Caco-2 (cell line): Measurements from ENCODE around the gene TNFRSF8. TPM values are rescaled to one million over a fixed set of nuclear protein-coding genes. Genes with fewer than 3 reads are reported as not detected.

ENCODE experiments used
- BruUV-seq: library from RNA; stranded (reverse); fragments of 400-500 nt; replicated peaks from 2 replicates; lab custom pipeline; 2021; lab: Mats Ljungman, UMichigan
- CTCF ChIA-PET: fragments of 300-600 bp; sonication (Branson Sonifier 250); formaldehyde crosslinking; loops from one replicate; lab custom pipeline; 2022; ENCODE audit warnings: antibody characterized with exemption; lab: Charles Lee
- POLR2A ChIA-PET: fragments of 300-600 bp; sonication (Branson Sonifier 250); formaldehyde crosslinking; loops from one replicate; lab custom pipeline; 2022; ENCODE audit warnings: antibody characterized with exemption; lab: Charles Lee
- DNase-seq, 2 experiments: peaks; one replicate each; pipeline versions ENCODE4 v3.0.0 to v3.0.0-alpha.2; 2020 to 2022
- H3K27me3 ChIP-seq: replicated peaks from 2 replicates; pipeline ENCODE4 v1.6.0; 2011; ENCODE audit warnings: low read length; ENCODE audit not compliant: control insufficient read depth, insufficient read depth
- H3K36me3 ChIP-seq: 2 replicates; pipeline ENCODE4 v1.5.1; 2011; ENCODE audit warnings: low read length; ENCODE audit not compliant: control insufficient read depth, insufficient read depth
- H3K4me1 ChIP-seq: fragments of 250-450 bp; sonication (Bioruptor Pico); 2 replicates; pipeline ENCODE4 v1.5.1; 2020; ENCODE audit warnings: mild to moderate bottlenecking
- H3K4me3 ChIP-seq: 2 replicates; pipeline ENCODE4 v1.5.1; 2011; ENCODE audit warnings: low read depth, mild to moderate bottlenecking, control low read depth, low read length
- H3K9me3 ChIP-seq: fragments of 250-450 bp; sonication (Bioruptor Pico); 2 replicates; pipeline ENCODE4 v1.5.1; 2020; ENCODE audit warnings: mild to moderate bottlenecking, moderate library complexity
- H3K27ac Mint-ChIP-seq: one replicate; pipeline ENCODE4 v1.8.0; 2022; ENCODE audit warnings: mixed read lengths; ENCODE audit not compliant: unreplicated experiment
- H3K27me3 Mint-ChIP-seq: one replicate; pipeline ENCODE4 v1.8.0; 2022; ENCODE audit warnings: mixed read lengths; ENCODE audit not compliant: insufficient read depth, unreplicated experiment
- H3K36me3 Mint-ChIP-seq: one replicate; pipeline ENCODE4 v1.8.0; 2022; ENCODE audit warnings: mild to moderate bottlenecking, mixed read lengths; ENCODE audit not compliant: insufficient read depth, unreplicated experiment
- H3K4me1 Mint-ChIP-seq: one replicate; pipeline ENCODE4 v1.8.0; 2022; ENCODE audit warnings: low read depth, mixed read lengths; ENCODE audit not compliant: unreplicated experiment
- H3K4me3 Mint-ChIP-seq: one replicate; pipeline ENCODE4 v1.8.0; 2022; ENCODE audit warnings: mild to moderate bottlenecking, moderate library complexity, mixed read lengths; ENCODE audit not compliant: unreplicated experiment
- H3K9me3 Mint-ChIP-seq: one replicate; pipeline ENCODE4 v1.8.0; 2022; ENCODE audit warnings: mixed read lengths; ENCODE audit not compliant: unreplicated experiment
- CTCF ChIP-seq, 2 experiments: fragments of 200-600 bp in 1 of 2; IDR thresholded peaks; 1 replicate in 1 of 2; 2 replicates in 1 of 2; pipeline versions ENCODE4 v1.5.1 to v1.8.0; 2011 to 2022; ENCODE audit warnings: antibody characterized with exemption in 1 of 2, control low read depth in 1 of 2, inconsistent platforms in 1 of 2, low read depth in 1 of 2, low read length in 1 of 2, mild to moderate bottlenecking in 1 of 2, moderate library complexity in 1 of 2; ENCODE audit not compliant: insufficient read depth in 1 of 2, severe bottlenecking in 1 of 2, unreplicated experiment in 1 of 2
- intact Hi-C: fragments of 100-400 bp; cut with micrococcal nuclease; formaldehyde crosslinking; loops from one replicate; pipeline ENCODE4 v1.10.0; 2022; ENCODE audit not compliant: unreplicated experiment
- total RNA-seq: library from RNA; stranded (reverse); gene quantifications from 2 replicates; pipeline ENCODE4 v1.2.3, GENCODE V29; 2022

Gene TNFRSF8
- total RNA-seq, 1 experiment from 2014 or later: not detected

- H3K9me3 ChIP-seq: no peaks in the 10 kb centered on the region
Measured at GRCh38 chr1:12015499-12015898, 47.6 kb upstream of the TNFRSF8 start.

GRCh38 chr1:12016182-12016581 lies 46.9 kb upstream of the TNFRSF8 start:
- H3K27ac Mint-ChIP-seq: no peak overlapping the region
- H3K9me3 Mint-ChIP-seq: no peaks in the 10 kb centered on the region
- TF ChIP-seq CTCF (IDR thresholded peaks at IDR 0.05; ENCODE audit: insufficient read depth in 1 of 2, low read depth in 1 of 2, low read length in 1 of 2, severe bottlenecking in 1 of 2, unreplicated experiment in 1 of 2): no peak
- ChIA-PET POLR2A (no interaction called here), CTCF (no interaction called here)
- Histone ChIP-seq H3K4me1 (no peaks in the 10 kb centered on the region), H3K4me3 (no peak overlapping the region), H3K36me3 (peaks cover 2% of the 10 kb centered on the region; the same call in 1 of the 2 replicates), H3K27me3 (no peaks in the 10 kb centered on the region), H3K9me3 (no peaks in the 10 kb centered on the region)
- intact Hi-C loops: no loop called here
- H3K4me1 Mint-ChIP-seq: peaks cover 6% of the 10 kb centered on the region
- no peak for DNase-seq
- H3K4me3 Mint-ChIP-seq: no peak overlapping the region
- H3K36me3 Mint-ChIP-seq: peaks cover 27% of the 10 kb centered on the region
- no peaks in the 10 kb centered on the region for H3K27me3 Mint-ChIP-seq
- no TSS peak for BruUV-seq

More at GRCh38 chr1:12015499-12015898, 47.6 kb upstream of the TNFRSF8 start:
- peaks cover 3% of the 10 kb centered on the region for H3K36me3 ChIP-seq
- no peak for DNase-seq
- TF ChIP-seq CTCF (IDR thresholded peaks at IDR 0.05; ENCODE audit: insufficient read depth in 1 of 2, low read depth in 1 of 2, low read length in 1 of 2, severe bottlenecking in 1 of 2, unreplicated experiment in 1 of 2): no peak
- no TSS peak for BruUV-seq
- ChIA-PET POLR2A (no interaction called here), CTCF (no interaction called here)
- intact Hi-C loops: no loop called here
- Mint-ChIP-seq H3K9me3 (no peaks in the 10 kb centered on the region), H3K4me1 (peaks cover 6% of the 10 kb centered on the region), H3K27me3 (no peaks in the 10 kb centered on the region), H3K4me3 (no peak overlapping the region), H3K36me3 (peaks cover 34% of the 10 kb centered on the region), H3K27ac (no peak overlapping the region)
- no peaks in the 10 kb centered on the region for H3K27me3 ChIP-seq
- no peak overlapping the region for H3K4me3 ChIP-seq
- H3K4me1 ChIP-seq: no peaks in the 10 kb centered on the region

GRCh38 chr1:12019858-12020509 lies 43.1 kb upstream of the TNFRSF8 start:
- Mint-ChIP-seq H3K4me3 (peak overlapping the region; percentile 74), H3K27me3 (no peaks in the 10 kb centered on the region), H3K27ac (peak overlapping the region; percentile 50), H3K4me1 (no peaks in the 10 kb centered on the region), H3K9me3 (no peaks in the 10 kb centered on the region), H3K36me3 (peaks cover 23% of the 10 kb centered on the region)
- no peaks in the 10 kb centered on the region for H3K9me3 ChIP-seq
- DNase-seq: no peak
- no peak for TF ChIP-seq CTCF (IDR thresholded peaks at IDR 0.05; ENCODE audit: insufficient read depth in 1 of 2, low read depth in 1 of 2, low read length in 1 of 2, severe bottlenecking in 1 of 2, unreplicated experiment in 1 of 2)
- no TSS peak for BruUV-seq
- ChIA-PET POLR2A (interaction anchor here (0.7 to 2.7 kb wide), 5 partner anchors 11 to 111 kb away, joined by 3 to 30 read pairs (median 4); partner anchors contain the start of gene MFN2), CTCF (interaction anchor here (0.6 to 1.1 kb wide), 3 partner anchors 12 to 161 kb away, joined by 3 to 6 read pairs (median 3); partner anchors contain the start of gene NPPB)
- H3K4me1 ChIP-seq: no peaks in the 10 kb centered on the region
- intact Hi-C loops: no loop called here
- no peaks in the 10 kb centered on the region for H3K27me3 ChIP-seq
- H3K36me3 ChIP-seq: peaks cover 4% of the 10 kb centered on the region
- H3K4me3 ChIP-seq: peak overlapping the region; percentile 81
